Measurements from ENCODE around the gene MOB2.

- TF ChIP-seq REST (IDR thresholded peaks at IDR 0.05; ENCODE audit: insufficient read depth in 1 of 2, low read depth in 2 of 2, low read length in 2 of 2) (no peak), POLR2AphosphoS5 (IDR thresholded peaks at IDR 0.05; ENCODE audit: low read depth, low read length) (no peak), SIN3A (IDR thresholded peaks at IDR 0.05; ENCODE audit: borderline replicate concordance, insufficient read depth, low read length) (0 out of 2 replicates have a peak, but pooled peaks have one; percentile 20)
Observed at GRCh38 chr11:1520663-1521267, 34.2 kb upstream of the MOB2 start.

All from PFSK-1 (cell line).